Neural cell (in vitro differentiated cells): ENCODE data around the gene FAM111A.

Source experiments
- CTCF ChIP-seq: fragments of 450-650 bp; IDR thresholded peaks from 2 replicates; pipeline ENCODE4 v1.5.1; 2014; ENCODE audit warnings: antibody characterized with exemption, mild to moderate bottlenecking, moderate library complexity; ENCODE audit not compliant: poor library complexity, severe bottlenecking
- EP300 ChIP-seq: fragments of 450-650 bp; conservative IDR thresholded peaks from 2 replicates; pipeline ENCODE4 v1.6.1; 2014; ENCODE audit warnings: antibody characterized with exemption, mild to moderate bottlenecking, moderate library complexity; ENCODE audit not compliant: poor library complexity, severe bottlenecking
- EZH2 ChIP-seq: fragments of 200-600, 300-800 bp; shearing (Covaris generic), sonication (generic); IDR thresholded peaks from 2 replicates; pipeline ENCODE4 v1.6.1; 2014; ENCODE audit warnings: antibody characterized with exemption, low read length, borderline replicate concordance, mild to moderate bottlenecking; ENCODE audit not compliant: insufficient read depth, poor library complexity, severe bottlenecking
- POLR2AphosphoS5 ChIP-seq: IDR thresholded peaks from 2 replicates; pipeline ENCODE4 v1.6.1; 2012
- RAD21 ChIP-seq: fragments of 450-650 bp; conservative IDR thresholded peaks from 2 replicates; pipeline ENCODE4 v1.6.1; 2014; ENCODE audit warnings: antibody characterized with exemption, mild to moderate bottlenecking, moderate library complexity
- REST ChIP-seq: IDR thresholded peaks from 2 replicates; pipeline ENCODE4 v1.6.1; 2012; ENCODE audit warnings: borderline replicate concordance
- SMC3 ChIP-seq: fragments of 450-650 bp; conservative IDR thresholded peaks from 2 replicates; pipeline ENCODE4 v1.6.1; 2014; ENCODE audit warnings: antibody characterized with exemption, mild to moderate bottlenecking, moderate library complexity; ENCODE audit not compliant: poor library complexity
- TAF1 ChIP-seq: IDR thresholded peaks from 2 replicates; pipeline ENCODE4 v1.6.1; 2012; ENCODE audit warnings: low read depth

- TF ChIP-seq CTCF (no peak), REST (peak; percentile 74), POLR2AphosphoS5 (peak; percentile 44), EZH2 (no peak), SMC3 (no peak), EP300 (no peak), TAF1 (no peak), RAD21 (no peak)
Measured at GRCh38 chr11:59173964-59174663, 31.5 kb downstream of the FAM111A start.
